ENCODE results near the gene CCL4.
A peak's percentile ranks its signal among the peaks of the same experiment; 100 is the strongest.
"Not testable (repeated sequence)": the region's sequence is repeated elsewhere in the genome, so short reads cannot be mapped to it uniquely, and the experiment has no call there.

CCL4 gene

GRCh38 chr17:36103401-36103975 is at the start of gene CCL4:
Gene CCL4 (plus strand): TSS chr17:36103827. CDS start chr17:36103906, 79 bp downstream.
- not testable (repeated sequence) for DNase-seq (ENCODE audit: low spot score)

DNA sequence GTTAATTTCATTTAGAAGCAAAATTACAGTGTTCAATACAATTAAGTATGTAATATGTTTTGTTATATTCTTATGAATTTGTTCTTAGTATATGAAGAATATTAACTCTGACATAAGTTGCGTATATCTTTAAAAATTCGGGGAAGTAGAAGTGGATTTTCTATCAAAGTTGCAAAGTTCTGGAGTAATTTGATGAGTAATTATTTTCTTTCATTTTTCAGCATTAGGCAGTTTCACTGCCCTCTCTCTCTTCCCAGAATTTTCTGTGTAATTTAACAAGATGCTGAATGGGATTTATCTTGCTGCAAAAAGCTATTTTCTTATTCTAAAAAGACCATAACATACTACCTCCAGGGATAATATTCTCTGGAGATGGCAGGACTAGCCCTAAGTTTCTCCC is 48.5 kb upstream of the CCL4 start:
- DNase-seq (ENCODE audit: low spot score), result no peak

DNA sequence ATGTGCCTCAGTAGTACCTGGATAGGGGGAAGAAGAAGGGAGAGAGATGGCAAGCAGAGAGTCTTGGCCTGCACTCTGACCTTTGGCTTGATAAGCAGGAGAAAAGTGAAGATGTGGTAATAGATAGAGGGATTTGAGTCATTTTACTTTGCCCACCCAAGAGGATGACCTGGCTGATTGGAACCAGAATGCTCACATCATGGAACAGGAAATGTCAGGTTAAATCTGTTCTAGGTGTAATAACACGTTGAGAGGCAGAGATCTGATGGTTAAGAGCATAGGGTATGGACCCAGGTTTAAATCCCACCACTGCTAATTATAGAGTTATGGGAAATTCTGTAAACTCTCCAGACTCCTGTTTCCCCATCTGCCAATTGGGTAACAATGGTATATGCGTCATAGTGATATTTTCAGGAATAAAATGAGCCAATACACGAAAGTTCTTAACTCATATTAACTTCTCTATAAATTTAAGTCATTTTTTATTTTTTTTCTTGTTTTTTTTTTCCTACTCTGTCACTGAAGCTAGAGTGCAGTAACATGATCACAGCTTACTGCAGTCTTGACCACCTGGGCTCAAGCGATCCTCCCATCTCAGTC is 47.6 kb upstream of the CCL4 start:
- DNase-seq (ENCODE audit: low spot score), result no peak

- DNase-seq (ENCODE audit: low spot score), result no peak
Observed at GRCh38 chr17:36057911-36058310, 45.7 kb upstream of the CCL4 start.

GRCh38 chr17:36059406-36059805 is 44.2 kb upstream of the CCL4 start:
- no peak for DNase-seq (ENCODE audit: low spot score)

DNA sequence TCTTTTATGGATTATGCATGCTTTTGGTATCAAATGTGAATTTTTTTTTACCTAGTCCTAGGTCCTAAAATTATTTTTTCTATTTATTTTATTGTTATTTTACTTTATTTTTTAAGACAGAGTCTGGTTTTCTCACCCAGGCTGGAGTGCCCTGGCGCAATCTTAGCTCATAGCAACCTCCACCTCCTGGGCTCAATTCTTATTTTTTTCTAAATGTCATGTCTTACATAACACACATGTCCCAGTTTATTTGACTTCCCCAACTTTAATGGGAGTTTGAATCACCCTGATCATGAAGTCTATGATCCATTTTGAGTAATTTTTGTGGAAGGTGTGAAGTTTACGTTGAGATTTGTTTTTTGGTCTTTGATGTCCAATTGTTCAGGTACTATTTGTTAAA is 42.8 kb upstream of the CCL4 start:
- no peak for DNase-seq (ENCODE audit: low spot score)

- no peak for DNase-seq (ENCODE audit: low spot score)
Observed at GRCh38 chr17:36063786-36064541, 39.7 kb upstream of the CCL4 start, which contains the start of gene CCL18. Gene CCL18 (plus strand): TSS chr17:36064272. CDS start chr17:36064343, 71 bp downstream.

GRCh38 chr17:36066365-36066985 is 37.2 kb upstream of the CCL4 start:
- no peak for DNase-seq (ENCODE audit: low spot score)

- DNase-seq (ENCODE audit: low spot score), result no peak
Observed at GRCh38 chr17:36068524-36068923, 35.1 kb upstream of the CCL4 start.

- DNase-seq (ENCODE audit: low spot score), result no peak
Observed at GRCh38 chr17:36069136-36069535, 34.5 kb upstream of the CCL4 start.

GRCh38 chr17:36070427-36070826 is 33.2 kb upstream of the CCL4 start:
- no peak for DNase-seq (ENCODE audit: low spot score)

- DNase-seq (ENCODE audit: low spot score), result no peak
Observed at GRCh38 chr17:36071751-36072150, 31.9 kb upstream of the CCL4 start.

DNA sequence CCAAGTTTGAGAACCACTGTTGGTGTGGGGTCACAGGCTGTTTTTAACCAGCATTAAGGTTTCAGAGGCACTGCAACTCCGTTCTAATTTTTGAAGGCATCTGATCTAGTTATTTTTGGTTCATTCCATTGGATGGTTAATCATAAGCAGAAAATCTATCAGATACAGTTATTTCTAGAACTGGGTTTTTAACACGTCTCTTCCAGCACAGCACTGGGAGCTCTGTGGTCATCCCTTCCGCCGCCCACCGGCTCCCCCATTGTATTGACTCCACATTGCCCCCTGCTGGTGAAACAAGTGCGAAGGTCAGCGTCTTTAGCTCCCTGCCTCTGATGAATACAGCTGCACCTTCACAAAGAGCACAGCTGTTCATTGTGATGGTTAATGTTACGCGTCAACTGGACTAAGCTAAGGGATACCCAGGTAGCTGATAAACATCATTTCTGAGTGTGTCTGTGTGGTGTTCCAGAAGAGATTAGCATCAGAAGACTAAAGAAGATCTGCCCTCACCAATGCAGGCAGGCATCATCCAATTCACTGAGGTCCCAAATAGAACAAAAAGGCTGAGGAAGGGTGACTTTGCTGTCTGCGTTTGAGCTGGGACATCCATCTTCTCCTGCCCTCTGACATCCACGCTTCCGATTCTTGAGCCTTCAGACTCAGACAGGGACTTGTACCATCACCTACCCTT is 31.1 kb upstream of the CCL4 start:
- peak; percentile 59 for DNase-seq (ENCODE audit: low spot score)

DNA sequence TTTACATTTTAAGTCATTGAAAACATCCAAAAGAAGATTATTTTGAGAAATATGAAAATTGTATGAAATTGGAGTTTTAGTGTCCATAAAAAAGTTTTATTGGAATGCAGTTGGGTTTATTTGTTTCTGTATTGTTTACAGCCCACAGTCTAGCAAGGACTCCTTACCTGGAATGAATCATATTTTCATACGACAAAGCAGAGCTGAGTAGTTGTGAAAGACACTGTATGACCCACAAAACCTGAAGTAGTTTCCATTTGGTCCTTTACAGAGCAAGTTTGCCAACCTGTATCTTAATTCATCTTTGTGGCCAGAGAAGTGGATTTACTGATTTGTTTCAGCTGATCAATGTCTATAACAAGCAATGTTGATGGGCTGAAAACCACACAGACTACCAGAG is 29.3 kb upstream of the CCL4 start:
- no peak for DNase-seq (ENCODE audit: low spot score)

DNA sequence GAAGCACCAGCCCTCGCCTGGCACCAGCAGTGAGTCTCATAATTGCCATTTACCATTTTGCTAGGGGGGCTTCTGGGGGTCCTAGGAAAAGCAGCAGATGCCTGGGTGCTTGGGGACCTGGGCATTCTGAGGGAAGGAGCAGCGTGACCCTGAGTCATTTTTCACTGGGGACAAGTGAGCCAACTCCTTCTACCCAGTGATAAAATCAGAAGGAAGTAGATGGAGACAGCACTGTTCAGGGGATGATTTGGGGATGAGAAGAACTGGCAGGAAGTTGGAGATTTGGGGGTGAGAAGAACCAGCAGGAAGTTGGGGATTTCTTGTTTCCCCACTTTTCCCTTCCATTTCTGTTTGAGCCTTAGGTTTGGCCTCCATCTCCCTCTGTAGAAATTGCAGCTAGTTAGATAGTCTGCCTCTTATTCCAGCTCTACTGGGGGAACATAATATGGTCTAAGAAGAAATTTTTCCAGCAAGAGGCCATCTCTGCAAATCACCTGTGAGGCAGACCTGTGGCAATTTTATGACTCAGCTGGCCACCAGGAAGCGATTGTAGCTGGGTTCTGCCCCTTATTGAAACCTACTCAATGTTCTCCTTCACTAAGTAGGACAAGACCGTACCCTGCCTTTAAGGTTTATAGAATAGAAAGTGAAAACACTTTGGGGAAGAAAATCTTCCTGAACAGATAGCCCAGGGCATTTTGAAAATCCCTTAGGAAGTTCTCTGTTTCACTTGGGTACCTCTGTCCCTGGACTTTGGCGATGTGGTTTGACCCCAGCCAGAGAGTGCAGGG is 21.8 kb upstream of the CCL4 start:
- DNase-seq (ENCODE audit: low spot score), result not testable (repeated sequence)

- DNase-seq (ENCODE audit: low spot score), result not testable (repeated sequence)
Observed at GRCh38 chr17:36082482-36083120, 21.0 kb upstream of the CCL4 start.

DNA sequence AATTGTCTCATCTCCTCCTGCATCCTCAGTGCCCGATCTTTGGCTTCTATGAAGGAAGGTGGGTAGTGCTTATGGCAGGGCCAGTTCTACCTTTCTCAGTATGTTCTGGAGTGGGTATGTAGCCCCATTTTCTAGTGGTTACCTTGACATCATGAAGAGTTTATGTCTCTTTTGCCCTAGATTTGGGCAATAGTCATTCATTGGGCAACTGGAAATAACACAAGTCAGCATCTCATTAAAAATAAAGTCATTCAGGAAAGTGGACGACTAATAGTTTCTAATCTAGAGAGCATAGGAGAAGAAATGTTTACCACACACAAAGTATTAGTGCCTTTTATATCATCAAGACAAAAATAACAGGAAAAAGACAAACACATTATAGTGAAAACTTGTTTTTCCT is 19.9 kb upstream of the CCL4 start:
- DNase-seq (ENCODE audit: low spot score), result not testable (repeated sequence)

DNA sequence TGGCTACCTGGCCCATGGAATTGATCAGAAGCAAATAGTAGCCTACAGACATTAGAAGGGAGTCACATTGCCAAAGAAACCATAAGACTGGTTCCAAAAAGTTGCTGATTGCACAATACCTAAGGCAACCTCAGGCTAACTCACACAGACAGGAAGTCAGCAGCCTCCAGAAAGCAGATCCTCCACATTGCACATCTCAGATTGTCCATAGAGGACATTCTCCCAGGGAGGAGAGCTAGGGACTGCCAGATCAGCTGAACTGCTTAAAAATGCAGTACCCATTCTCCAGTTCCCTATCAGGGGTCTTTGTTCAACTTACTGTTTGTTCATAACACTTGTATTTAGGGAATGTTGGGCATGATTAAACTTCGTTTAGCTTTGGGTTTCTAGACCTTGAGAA is 17.9 kb upstream of the CCL4 start:
- DNase-seq (ENCODE audit: low spot score), result no peak

GRCh38 chr17:36086791-36087190 is 16.8 kb upstream of the CCL4 start:
- no peak for DNase-seq (ENCODE audit: low spot score)

DNA sequence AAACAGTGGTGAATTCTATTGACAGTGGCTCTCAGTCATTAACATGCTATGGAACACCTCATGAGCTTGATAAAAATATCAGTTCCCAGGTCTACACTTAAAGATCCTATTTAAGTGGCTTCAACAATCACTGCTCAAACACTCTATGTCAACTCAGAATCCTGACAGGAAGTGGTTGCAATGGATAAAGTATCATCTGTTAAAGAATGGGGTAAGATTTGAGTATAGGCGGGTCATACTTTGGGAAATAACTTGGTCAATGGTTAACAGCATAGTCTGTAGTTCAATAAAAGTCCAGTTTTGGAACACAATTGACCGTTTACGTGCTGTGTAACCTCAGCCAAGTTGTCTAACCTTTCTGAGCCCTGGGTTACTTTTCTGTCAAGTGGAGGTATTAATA is 16.2 kb upstream of the CCL4 start:
- not testable (repeated sequence) for DNase-seq (ENCODE audit: low spot score)

All from hematopoietic multipotent progenitor cell treated with erythropoietin and hydrocortisone succinate and interleukin-3 and kit ligand, for 15 days (in vitro differentiated cells).